Measurements from ENCODE around the gene TPK1. TPM values are rescaled to one million over a fixed set of nuclear protein-coding genes. Genes with fewer than 3 reads are reported as not detected.

TPK1 gene
- total and polyA plus RNA-seq, 4 donors = 5.3 to 16.8 (median 15.9) TPM

- no peak for ATAC-seq (ENCODE audit: insufficient read depth, low FRiP score)
- WGBS, 2 donors = 54 to 57% methylated on average over 3 of the region's 3 CpGs
Measured at GRCh38 chr7:144517749-144518148, 318.1 kb downstream of the TPK1 start.

GRCh38 chr7:144516729-144517525 lies 318.9 kb downstream of the TPK1 start:
- Histone ChIP-seq H3K36me3 (ENCODE audit: control insufficient read depth in 4 of 4, insufficient read depth in 4 of 4, low read length in 4 of 4) (no peaks in the 10 kb centered on the region), H3K9ac (ENCODE audit: insufficient read depth in 1 of 2, low read length in 2 of 2) (no peak overlapping the region), H3K27ac (ENCODE audit: low read depth in 1 of 2, low read length in 1 of 2) (no peak overlapping the region), H3K27me3 (ENCODE audit: control insufficient read depth in 3 of 3, insufficient read depth in 3 of 3, low read length in 2 of 3) (no peaks in the 10 kb centered on the region), H3K4me3 (no peak overlapping the region), H3K4me1 (ENCODE audit: control insufficient read depth in 5 of 5, insufficient read depth in 5 of 5, low read length in 5 of 5) (peaks cover 0 to 19% (median 4%) of the 10 kb centered on the region in 5 donors), H3K9me3 (ENCODE audit: control insufficient read depth in 4 of 4, insufficient read depth in 3 of 4, low read length in 3 of 4) (no peaks in the 10 kb centered on the region)
- TF ChIP-seq CTCF (IDR thresholded peaks at IDR 0.05; ENCODE audit: control extremely low read depth, extremely low read depth) = no peak
- WGBS, 2 donors = 89 to 91% methylated on average over 3 of the region's 3 CpGs
- DNase-seq = peak in 2 of 3 donors; percentile 21
- ATAC-seq (ENCODE audit: insufficient read depth, low FRiP score) = no peak

More at GRCh38 chr7:144517749-144518148, 318.1 kb downstream of the TPK1 start:
- no peak overlapping the region for H3K27ac ChIP-seq (ENCODE audit: low read depth in 1 of 2, low read length in 1 of 2)
- H3K4me1 ChIP-seq (ENCODE audit: control insufficient read depth in 5 of 5, insufficient read depth in 5 of 5, low read length in 5 of 5) = peaks cover 0 to 19% (median 4%) of the 10 kb centered on the region in 5 donors
- no peak overlapping the region for H3K4me3 ChIP-seq
- H3K9ac ChIP-seq (ENCODE audit: insufficient read depth in 1 of 2, low read length in 2 of 2) = no peak overlapping the region
- no peaks in the 10 kb centered on the region for H3K27me3 ChIP-seq (ENCODE audit: control insufficient read depth in 3 of 3, insufficient read depth in 3 of 3, low read length in 2 of 3)
- no peaks in the 10 kb centered on the region for H3K36me3 ChIP-seq (ENCODE audit: control insufficient read depth in 4 of 4, insufficient read depth in 4 of 4, low read length in 4 of 4)
- no peak for TF ChIP-seq CTCF (IDR thresholded peaks at IDR 0.05; ENCODE audit: control extremely low read depth, extremely low read depth)
- H3K9me3 ChIP-seq (ENCODE audit: control insufficient read depth in 4 of 4, insufficient read depth in 3 of 4, low read length in 3 of 4) = no peaks in the 10 kb centered on the region
- DNase-seq = peak in 1 of 3 donors; percentile 13

- no peak for ATAC-seq (ENCODE audit: insufficient read depth, low FRiP score)
- TF ChIP-seq CTCF (IDR thresholded peaks at IDR 0.05; ENCODE audit: control extremely low read depth, extremely low read depth) = no peak
- no peaks in the 10 kb centered on the region for H3K36me3 ChIP-seq (ENCODE audit: control insufficient read depth in 4 of 4, insufficient read depth in 4 of 4, low read length in 4 of 4)
- peaks cover 0 to 18% (median 2%) of the 10 kb centered on the region in 5 donors for H3K4me1 ChIP-seq (ENCODE audit: control insufficient read depth in 5 of 5, insufficient read depth in 5 of 5, low read length in 5 of 5)
- no peak overlapping the region for H3K9ac ChIP-seq (ENCODE audit: insufficient read depth in 1 of 2, low read length in 2 of 2)
- H3K27ac ChIP-seq (ENCODE audit: low read depth in 1 of 2, low read length in 1 of 2) = no peak overlapping the region
- no peak overlapping the region for H3K4me3 ChIP-seq
- H3K27me3 ChIP-seq (ENCODE audit: control insufficient read depth in 3 of 3, insufficient read depth in 3 of 3, low read length in 2 of 3) = no peaks in the 10 kb centered on the region
- no peaks in the 10 kb centered on the region for H3K9me3 ChIP-seq (ENCODE audit: control insufficient read depth in 4 of 4, insufficient read depth in 3 of 4, low read length in 3 of 4)
- WGBS, 2 donors = 3 to 17% methylated on average over 2 of the region's 2 CpGs
- DNase-seq = peak; percentile 25 to 73 (median 58)
Measured at GRCh38 chr7:144513334-144513733, 322.5 kb downstream of the TPK1 start.

Data from lung (tissue), 12 donors.